ENCODE measurements around the gene OTUB1.

OTUB1 gene

DNA sequence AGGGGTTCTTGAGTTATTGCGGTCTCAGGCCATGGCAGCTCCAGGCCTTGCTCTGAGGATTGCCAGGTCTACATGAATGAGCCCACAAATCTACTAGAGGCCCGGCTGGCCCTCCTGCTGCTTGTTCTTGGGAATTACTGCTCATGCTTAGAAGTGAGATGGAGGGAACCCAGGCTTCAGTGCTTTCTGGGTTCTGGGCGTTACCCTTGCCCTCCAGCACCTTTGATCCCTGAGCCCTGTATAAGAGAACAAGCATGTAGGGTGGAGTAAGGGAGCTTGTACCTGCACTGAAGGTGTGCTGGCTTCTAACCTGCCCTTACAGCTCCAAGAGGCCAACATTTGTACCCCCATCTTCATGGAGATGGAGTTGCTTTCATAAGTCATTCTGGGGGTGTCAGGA lies 43.4 kb upstream of the OTUB1 start:
- no peak overlapping the region for H3K4me3 ChIP-seq (ENCODE audit: low read length)
- no peak for DNase-seq (ENCODE audit: low read depth)
- TF ChIP-seq CTCF (conservative IDR thresholded peaks at IDR 0.05; ENCODE audit: low read length) = no peak

DNA sequence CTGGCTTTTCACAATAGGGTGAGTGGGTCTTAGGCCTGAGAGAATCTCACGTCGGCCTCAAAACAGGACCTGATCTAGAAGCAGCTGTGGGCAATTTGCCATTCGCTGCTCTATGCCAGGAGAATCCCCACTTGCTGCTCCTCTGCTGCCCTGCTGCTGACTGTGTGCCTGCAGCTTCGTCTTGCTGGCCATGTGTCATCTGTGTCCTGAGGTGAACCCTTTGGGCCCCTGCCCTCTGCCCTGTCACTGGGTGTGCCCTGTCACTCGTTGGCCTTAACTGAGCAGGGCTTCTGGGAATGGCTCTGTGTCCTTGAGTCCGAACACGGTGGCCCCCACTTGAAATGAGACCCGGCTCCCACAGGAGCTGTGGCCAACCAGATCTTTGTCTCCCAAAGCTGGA lies 41.3 kb upstream of the OTUB1 start:
- no peak for TF ChIP-seq CTCF (conservative IDR thresholded peaks at IDR 0.05; ENCODE audit: low read length)
- DNase-seq (ENCODE audit: low read depth) = peak; percentile 45
- H3K4me3 ChIP-seq (ENCODE audit: low read length) = peak overlapping the region; percentile 27; the same call in 1 of the 2 replicates

GRCh38 chr11:63945477-63946163 lies 40.6 kb upstream of the OTUB1 start:
- peak overlapping the region; percentile 27; the same call in 1 of the 2 replicates for H3K4me3 ChIP-seq (ENCODE audit: low read length)
- peak; percentile 80 for DNase-seq (ENCODE audit: low read depth)
- TF ChIP-seq CTCF (conservative IDR thresholded peaks at IDR 0.05; ENCODE audit: low read length) = peak; percentile 77

- TF ChIP-seq CTCF (conservative IDR thresholded peaks at IDR 0.05; ENCODE audit: low read length) = no peak
- DNase-seq (ENCODE audit: low read depth) = no peak
- H3K4me3 ChIP-seq (ENCODE audit: low read length) = no peak overlapping the region
Observed at GRCh38 chr11:63951779-63952536, 34.3 kb upstream of the OTUB1 start.

- H3K4me3 ChIP-seq (ENCODE audit: low read length) = no peak overlapping the region
- DNase-seq (ENCODE audit: low read depth) = no peak
- no peak for TF ChIP-seq CTCF (conservative IDR thresholded peaks at IDR 0.05; ENCODE audit: low read length)
Observed at GRCh38 chr11:63952570-63952969, 33.7 kb upstream of the OTUB1 start.

- H3K4me3 ChIP-seq (ENCODE audit: low read length) = no peak overlapping the region
- TF ChIP-seq CTCF (conservative IDR thresholded peaks at IDR 0.05; ENCODE audit: low read length) = no peak
- no peak for DNase-seq (ENCODE audit: low read depth)
Observed at GRCh38 chr11:63958008-63958407, 28.2 kb upstream of the OTUB1 start.
